HepG2 (cell line): ENCODE data around the gene ZBTB8B. TPM values are rescaled to one million over a fixed set of nuclear protein-coding genes. Genes with fewer than 3 reads are reported as not detected.
A peak's percentile ranks its signal among the peaks of the same experiment; 100 is the strongest.

Experiments used
- ATAC-seq: fragments of 200-7000 bp; cut with Tn5 transposase; 3 replicates; pipeline ENCODE4 v1.9.1; 2020; ENCODE audit warnings: mild to moderate bottlenecking, moderate library complexity
- BruUV-seq: library from RNA; stranded (reverse); fragments of 400-500 nt; replicated peaks from 2 replicates; lab custom pipeline; 2021; lab: Mats Ljungman, UMichigan
- CTCF ChIA-PET: fragments of 300-600 bp; formaldehyde crosslinking; extraction: SDS; loops from one replicate; lab custom pipeline; 2021; ENCODE audit warnings: low total read pairs, inconsistent platforms, low intra/inter-chr PET ratio; lab: Yijun Ruan, JAX
- POLR2A ChIA-PET: fragments of 350-600 bp; sonication (Branson Sonifier 250); formaldehyde crosslinking; loops from one replicate; lab custom pipeline; 2020; ENCODE audit warnings: antibody characterized with exemption, inconsistent platforms; lab: Yijun Ruan, JAX
- DNase-seq: peaks from one replicate; pipeline ENCODE4 v3.0.0-alpha.2; 2015; ENCODE audit warnings: low spot score
- FAIRE-seq: peaks from 3 replicates; lab custom pipeline; 2011; peaks lifted over from hg19 to GRCh38; lab: Jason Lieb, UNC
- H2AFZ ChIP-seq: one replicate; pipeline ENCODE4 v1.6.1; 2011; ENCODE audit warnings: low read length, inconsistent platforms
- H3K27ac ChIP-seq: fragments of 300-600 bp; 3 replicates; pipeline ENCODE4 v1.8.0; 2011; ENCODE audit warnings: mixed run types, mild to moderate bottlenecking, mixed read lengths, low read length, inconsistent platforms; ENCODE audit not compliant: insufficient read depth; ENCODE audit errors: extremely low read length
- H3K27me3 ChIP-seq, 2 experiments: fragments of 200-600 bp in 1 of 2; 2 replicates in 1 of 2; 3 replicates in 1 of 2; pipeline versions ENCODE4 v1.6.0 to v1.8.0; 2011; ENCODE audit warnings: low read length in 2 of 2, mild to moderate bottlenecking in 2 of 2, moderate library complexity in 2 of 2, inconsistent platforms in 1 of 2; ENCODE audit not compliant: insufficient read depth in 2 of 2, control insufficient read depth in 1 of 2
- H3K36me3 ChIP-seq, 2 experiments: fragments of 200-600 bp in 1 of 2; replicated peaks in 1 of 2; 2 replicates in 1 of 2; 3 replicates in 1 of 2; pipeline versions ENCODE4 v1.5.1 to v1.8.0; 2011; ENCODE audit warnings: low read length in 2 of 2, inconsistent platforms in 1 of 2; ENCODE audit not compliant: insufficient read depth in 2 of 2, control insufficient read depth in 1 of 2
- H3K4me1 ChIP-seq: 2 replicates; pipeline ENCODE4 v1.5.1; 2012; ENCODE audit warnings: low read length, inconsistent platforms; ENCODE audit not compliant: insufficient read depth
- H3K4me2 ChIP-seq: 2 replicates; pipeline ENCODE4 v1.6.0; 2011; ENCODE audit warnings: low read depth, low read length, inconsistent platforms
- H3K4me3 ChIP-seq, 3 experiments: fragments of 200-600 bp in 1 of 3; sonication (generic), shearing (Covaris generic) in 1 of 3; replicated peaks in 1 of 3; 2 replicates each; pipeline ENCODE4 v1.5.1; 2011 to 2016; ENCODE audit warnings: low read length in 3 of 3, inconsistent platforms in 2 of 3, low read depth in 2 of 3, mild to moderate bottlenecking in 2 of 3, control low read depth in 1 of 3, mixed read lengths in 1 of 3; ENCODE audit not compliant: insufficient read depth in 1 of 3
- H3K79me2 ChIP-seq: one replicate; pipeline ENCODE4 v1.6.1; 2011; ENCODE audit warnings: low read length, inconsistent platforms; ENCODE audit not compliant: insufficient read depth
- H3K9ac ChIP-seq: 2 replicates; pipeline ENCODE4 v1.6.0; 2011; ENCODE audit warnings: mild to moderate bottlenecking, low read depth, low read length, inconsistent platforms; ENCODE audit not compliant: insufficient read depth
- H3K9me3 ChIP-seq: 2 replicates; pipeline ENCODE4 v1.5.1; 2012; ENCODE audit warnings: mild to moderate bottlenecking, low read length
- H4K20me1 ChIP-seq: 2 replicates; pipeline ENCODE4 v1.6.0; 2011; ENCODE audit warnings: inconsistent platforms, mild to moderate bottlenecking, low read length, moderate library complexity; ENCODE audit not compliant: insufficient read depth
- ELK4 ChIP-seq: sonication (generic); formaldehyde crosslinking; IDR thresholded peaks from 2 replicates; pipeline ENCODE4 v1.9.0; 2021; ENCODE audit warnings: missing genetic modification reagents, borderline replicate concordance
- KAT7 ChIP-seq: IDR thresholded peaks from 2 replicates; pipeline ENCODE4 v1.6.1; 2018; ENCODE audit warnings: borderline replicate concordance, missing compliant biosample characterization
- LBX2 ChIP-seq: sonication (generic); formaldehyde crosslinking; IDR thresholded peaks from 2 replicates; pipeline ENCODE4 v1.5.0; 2020; ENCODE audit warnings: missing genetic modification reagents, mild to moderate bottlenecking, borderline replicate concordance
- MAFK ChIP-seq, 2 experiments: IDR thresholded peaks in 1 of 2; conservative IDR thresholded peaks in 1 of 2; 2 replicates each; pipeline ENCODE4 v1.6.1; 2011; ENCODE audit warnings: improper control_type of control experiment in 2 of 2, low read length in 2 of 2
- MED1 ChIP-seq: sonication (generic); formaldehyde crosslinking; IDR thresholded peaks from 2 replicates; pipeline ENCODE4 v1.4.0; 2020; ENCODE audit warnings: missing genetic modification reagents
- TEAD3 ChIP-seq: optimal IDR thresholded peaks from 2 replicates; pipeline ENCODE3; 2016; ENCODE audit warnings: borderline replicate concordance
- YY1 ChIP-seq: IDR thresholded peaks from 2 replicates; pipeline ENCODE4 v1.6.1; 2011; ENCODE audit warnings: low read length, low read depth, moderate library complexity, mild to moderate bottlenecking; ENCODE audit not compliant: insufficient read depth, insufficient replicate concordance
- ZNF253 ChIP-seq: sonication (generic); formaldehyde crosslinking; IDR thresholded peaks from 2 replicates; pipeline ENCODE4 v1.8.0; 2022; ENCODE audit warnings: mild to moderate bottlenecking, missing genetic modification reagents, borderline replicate concordance
- ZNF468 ChIP-seq: sonication (generic); formaldehyde crosslinking; IDR thresholded peaks from 2 replicates; pipeline ENCODE4 v1.8.0; 2022; ENCODE audit warnings: mild to moderate bottlenecking, moderate library complexity, missing genetic modification reagents
- ZNF513 ChIP-seq: sonication (generic); formaldehyde crosslinking; conservative IDR thresholded peaks from 2 replicates; pipeline ENCODE4 v1.5.0; 2020; ENCODE audit warnings: missing genetic modification reagents
- ZSCAN9 ChIP-seq: IDR thresholded peaks from 2 replicates; pipeline ENCODE4 v1.6.1; 2016; ENCODE audit warnings: borderline replicate concordance
- WGBS: methylation state at CpG from one replicate; pipeline ENCODE4 v1.1.6; 2017; ENCODE audit warnings: low lambda C conversion rate; 5-methylcytosine and 5-hydroxymethylcytosine counted together
- in situ Hi-C: cut with HindIII; loops from 2 replicates; pipeline ENCODE4 v1.10.0; 2017; ENCODE audit warnings: low pct_unique_long_range_greater_than_20kb; ENCODE audit not compliant: extremely low pct_ligation_motif_present
- intact Hi-C: fragments of 100-400 bp; cut with micrococcal nuclease; formaldehyde crosslinking; loops from one replicate; pipeline ENCODE4 v1.10.0; 2022; ENCODE audit not compliant: unreplicated experiment
- polyA plus RNA-seq, 8 experiments: library from polyadenylated mRNA; depleted of rRNA in 3 of 8; stranded (reverse) in 7 of 8; unstranded in 1 of 8; fragments of >200 nt; fragmentation: Illumina TruSeq in 4 of 8; extraction: Trizol in 4 of 8; gene quantifications; 2 replicates each; pipeline versions ENCODE4 v1.2.1 to v1.2.3, GENCODE V29; 2011 to 2016; ENCODE audit warnings: low read depth in 4 of 8, missing spikeins in 1 of 8, mixed read lengths in 1 of 8; ENCODE audit not compliant: insufficient read depth in 1 of 8
- total RNA-seq, 5 experiments: library from RNA; depleted of rRNA; stranded (reverse); fragments of >200 nt; fragmentation: Illumina TruSeq; extraction: Trizol; gene quantifications; 2 replicates each; pipeline ENCODE4 v1.2.3, GENCODE V29; 2016; ENCODE audit warnings: low read depth in 1 of 5
- TF ChIP-seq, protein P1 (sequence below): IDR thresholded peaks from 2 replicates; pipeline ENCODE4 v1.6.1; 2018; ENCODE audit warnings: missing genetic modification reagents, mild to moderate bottlenecking, missing compliant biosample characterization
- TF ChIP-seq, protein P2 (sequence below): sonication (generic); formaldehyde crosslinking; IDR thresholded peaks from 2 replicates; pipeline ENCODE4 v1.4.0; 2020; ENCODE audit warnings: missing genetic modification reagents

Gene ZBTB8B
- total and polyA plus RNA-seq, 2 of the 13 experiments (the other 11 are each of a cell fraction or from before 2014, with no cell fraction given), result under 0.01 to 0.02 TPM

DNA sequence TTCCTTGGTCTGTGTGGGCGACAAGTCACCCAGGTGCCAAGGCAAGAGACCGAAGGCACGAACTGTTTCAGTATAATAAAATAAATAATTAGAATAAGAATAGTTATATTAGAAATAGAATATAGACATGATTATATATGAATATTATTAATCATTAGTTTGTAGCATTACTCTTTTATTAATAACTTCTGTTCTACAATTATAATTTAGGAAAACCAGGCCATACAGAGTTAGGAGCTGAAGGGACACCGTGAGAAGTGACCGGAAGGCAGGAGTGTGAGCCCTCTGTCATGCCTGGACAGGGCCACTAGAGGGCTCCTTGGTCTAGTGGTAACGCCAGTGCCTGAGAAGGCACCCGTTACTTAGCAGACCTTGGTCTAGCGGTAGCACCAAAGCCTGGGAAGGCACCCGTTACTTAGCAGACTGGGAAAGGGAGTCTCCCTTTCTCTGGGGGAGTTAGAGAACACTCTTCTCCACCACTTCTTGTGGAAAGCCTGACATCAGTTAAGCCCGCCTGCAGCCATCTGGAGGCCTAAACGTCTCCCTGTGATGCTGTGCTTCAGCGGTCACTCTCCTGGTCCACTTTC lies 16.6 kb upstream of the ZBTB8B start (continued):
- TF ChIP-seq ZSCAN9 (CRISPR knock-in tag) (0 out of 2 replicates have a peak, but pooled peaks have one; percentile 21), MED1 (CRISPR knock-in tag) (peak; percentile 47)

DNA sequence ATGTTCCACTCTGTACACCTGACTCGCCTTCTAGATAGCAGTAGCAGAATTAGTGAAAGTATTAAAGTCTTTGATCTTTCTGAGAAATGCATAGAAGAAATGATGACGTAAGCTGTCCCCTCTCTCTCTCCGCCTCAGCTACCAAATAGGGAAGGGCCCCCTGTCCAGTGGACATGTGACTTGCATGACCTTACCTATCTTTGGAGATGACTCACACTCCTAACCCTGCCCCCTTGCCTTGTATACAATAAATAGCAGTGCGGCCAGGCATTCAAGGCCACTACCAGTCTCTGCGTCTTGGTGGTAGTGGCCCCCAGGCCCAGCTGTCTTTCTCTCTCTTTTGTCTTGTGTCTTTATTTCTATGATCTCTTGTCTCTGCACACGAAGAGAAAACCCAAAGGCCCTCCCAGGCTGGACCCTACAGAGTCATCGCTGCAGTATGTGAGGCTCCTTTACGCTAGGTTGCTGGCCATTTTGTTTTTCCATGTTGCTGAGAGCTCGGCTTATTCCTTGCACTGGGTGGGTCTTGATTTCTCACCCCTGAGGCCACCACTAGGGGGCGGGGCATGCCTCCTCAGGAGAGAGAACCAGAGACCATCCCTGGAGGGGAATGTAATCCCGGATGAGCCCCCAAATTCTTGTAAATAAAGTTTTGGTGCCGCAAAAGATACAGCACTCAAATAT lies 16.0 kb upstream of the ZBTB8B start:
- POLR2A ChIA-PET, result interaction anchor here (0.5 to 2.1 kb wide), 24 partner anchors 11 to 460 kb away, joined by 3 to 13 read pairs (median 4); partner anchors contain the start of genes BSDC1, KHDRBS1, RBBP4 and TMEM39B
- peak overlapping the region; percentile 54 to 69 (median 61) for H3K4me3 ChIP-seq
- no peak for TF ChIP-seq ZNF253 (CRISPR knock-in tag)
- TF ChIP-seq ELK4 (CRISPR knock-in tag), result no peak
- no peak for TF ChIP-seq ZNF513 (CRISPR knock-in tag)
- TF ChIP-seq TEAD3 (CRISPR knock-in tag), result no peak
- TF ChIP-seq KAT7, result no peak
- TF ChIP-seq ZNF468 (CRISPR knock-in tag), result no peak
- TF ChIP-seq MAFK (conservative IDR thresholded peaks at IDR 0.05 in 1 of 2, IDR thresholded peaks at IDR 0.05 in 1 of 2; ENCODE audit: low read length in 2 of 2), result peak; percentile 56 to 64
- TF ChIP-seq LBX2, result no peak
- TF ChIP-seq, protein P1, sequence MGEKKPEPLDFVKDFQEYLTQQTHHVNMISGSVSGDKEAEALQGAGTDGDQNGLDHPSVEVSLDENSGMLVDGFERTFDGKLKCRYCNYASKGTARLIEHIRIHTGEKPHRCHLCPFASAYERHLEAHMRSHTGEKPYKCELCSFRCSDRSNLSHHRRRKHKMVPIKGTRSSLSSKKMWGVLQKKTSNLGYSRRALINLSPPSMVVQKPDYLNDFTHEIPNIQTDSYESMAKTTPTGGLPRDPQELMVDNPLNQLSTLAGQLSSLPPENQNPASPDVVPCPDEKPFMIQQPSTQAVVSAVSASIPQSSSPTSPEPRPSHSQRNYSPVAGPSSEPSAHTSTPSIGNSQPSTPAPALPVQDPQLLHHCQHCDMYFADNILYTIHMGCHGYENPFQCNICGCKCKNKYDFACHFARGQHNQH, result peak; percentile 9; the same call in 1 of the 2 replicates
- peak; percentile 73 for TF ChIP-seq YY1
- TF ChIP-seq, protein P2, sequence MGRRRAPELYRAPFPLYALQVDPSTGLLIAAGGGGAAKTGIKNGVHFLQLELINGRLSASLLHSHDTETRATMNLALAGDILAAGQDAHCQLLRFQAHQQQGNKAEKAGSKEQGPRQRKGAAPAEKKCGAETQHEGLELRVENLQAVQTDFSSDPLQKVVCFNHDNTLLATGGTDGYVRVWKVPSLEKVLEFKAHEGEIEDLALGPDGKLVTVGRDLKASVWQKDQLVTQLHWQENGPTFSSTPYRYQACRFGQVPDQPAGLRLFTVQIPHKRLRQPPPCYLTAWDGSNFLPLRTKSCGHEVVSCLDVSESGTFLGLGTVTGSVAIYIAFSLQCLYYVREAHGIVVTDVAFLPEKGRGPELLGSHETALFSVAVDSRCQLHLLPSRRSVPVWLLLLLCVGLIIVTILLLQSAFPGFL, result no peak

More for the DNA sequence above, 16.0 kb upstream of the ZBTB8B start:
- peak overlapping the region; percentile 100 for H3K4me2 ChIP-seq
- 11% methylated on average over 12 of the region's 12 CpGs for WGBS
- H3K9ac ChIP-seq, result peak overlapping the region; percentile 65
- peaks cover 26% of the 10 kb centered on the region for H3K4me1 ChIP-seq
- FAIRE-seq (peak; percentile 26), ATAC-seq (peak; percentile 96), DNase-seq (peak; percentile 75)
- H3K36me3 ChIP-seq, result no peaks in the 10 kb centered on the region
- peak overlapping the region; percentile 84 for H2AFZ ChIP-seq
- H3K27ac ChIP-seq, result peak overlapping the region; percentile 64
- intact Hi-C loops (loop anchor here (5.0 kb wide), 1 partner anchor 47 kb away; no protein-coding TSS in a partner anchor), in situ Hi-C loops (no loop called here)
- H3K9me3 ChIP-seq, result no peaks in the 10 kb centered on the region
- peaks cover 0 to 8% of the 10 kb centered on the region in 2 experiments; a peak in 2 of 5 replicates for H3K27me3 ChIP-seq
- H4K20me1 ChIP-seq, result no peaks in the 10 kb centered on the region
- BruUV-seq, result no TSS peak
- CTCF ChIA-PET, result interaction anchor here (0.9 to 1.1 kb wide), 3 partner anchors 71 to 171 kb away, joined by 3 to 4 read pairs (median 3); no protein-coding TSS in a partner anchor
- no peaks in the 10 kb centered on the region for H3K79me2 ChIP-seq
